ENCODE results near the gene SGK1. TPM values are rescaled to one million over a fixed set of nuclear protein-coding genes. Genes with fewer than 3 reads are reported as not detected.

Gene SGK1
- total and polyA plus RNA-seq, 10 of the 15 experiments (the other 5 are each of a cell fraction or from before 2014, with no cell fraction given): 0.62 to 5.1 (median 2.9) TPM

DNA sequence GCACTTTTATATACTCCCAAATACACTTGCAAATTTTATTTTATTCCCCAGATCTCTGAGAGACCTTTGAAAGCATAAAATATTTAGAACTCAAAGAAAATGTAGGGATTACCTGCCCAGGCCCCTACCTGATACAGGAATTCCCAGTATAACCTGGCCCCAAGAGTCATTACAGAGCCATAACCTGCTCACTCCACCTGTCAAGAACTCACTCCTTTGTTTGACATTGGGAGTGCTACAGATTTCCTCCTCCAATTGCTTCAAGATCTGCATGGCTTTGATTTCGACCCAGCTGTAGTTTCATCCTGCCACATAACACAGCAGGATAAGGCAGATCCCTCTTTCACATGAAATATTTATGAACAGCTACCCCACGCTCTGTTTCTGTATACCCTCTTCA, 169.3 kb downstream of the SGK1 start:
- ChIA-PET SMC1A (ENCODE audit: uncharacterized antibody, unreplicated experiment) (no interaction called here), CTCF (interaction anchor here (0.8 to 1.2 kb wide), 2 partner anchors 10 to 792 kb away, joined by 3 to 7 read pairs; no protein-coding TSS in a partner anchor), RAD21 (ENCODE audit: unreplicated experiment) (no interaction called here), POLR2A (no interaction called here)
- H3K4me3 ChIP-seq: no peak overlapping the region
- DNase-seq (ENCODE audit: low read depth, low spot score) (no peak), FAIRE-seq (no peak), ATAC-seq (no peak)
- no peak overlapping the region for H3K9ac ChIP-seq (ENCODE audit: control insufficient read depth, insufficient read depth, low read length)
- H3K36me3 ChIP-seq (ENCODE audit: control insufficient read depth in 2 of 2, insufficient read depth in 2 of 2, low read length in 1 of 2): no peaks in the 10 kb centered on the region
- TF ChIP-seq JUND (IDR thresholded peaks at IDR 0.05; ENCODE audit: low read depth, low read length): no peak
- TF ChIP-seq JUNB (IDR thresholded peaks at IDR 0.05): no peak
- no peak for TF ChIP-seq IKZF2 (IDR thresholded peaks at IDR 0.05)
- no peaks in the 10 kb centered on the region for H4K20me1 ChIP-seq (ENCODE audit: control insufficient read depth, insufficient read depth)
- 21% methylated on average over 2 of the region's 2 CpGs for WGBS (ENCODE audit: insufficient coverage, insufficient replicate concordance, low lambda C conversion rate, missing lambda C conversion rate)
- no peaks in the 10 kb centered on the region for H3K4me1 ChIP-seq (ENCODE audit: control insufficient read depth, insufficient read depth, low read length)
- no peak overlapping the region for H2AFZ ChIP-seq (ENCODE audit: control insufficient read depth, low read depth, low read length)
- H3K4me2 ChIP-seq (ENCODE audit: control insufficient read depth, insufficient read depth): no peak overlapping the region
- H3K79me2 ChIP-seq (ENCODE audit: control insufficient read depth, insufficient read depth, low read length): no peaks in the 10 kb centered on the region
- H3K27me3 ChIP-seq (replicated peaks in 1 of 2; ENCODE audit: control insufficient read depth in 2 of 2, insufficient read depth in 2 of 2, low read length in 1 of 2): peaks cover 1 to 3% of the 10 kb centered on the region in 2 experiments; a peak in 2 of 4 replicates
- intact Hi-C loops (cut with micrococcal nuclease; ENCODE audit: unreplicated experiment): no loop called here
- no peak overlapping the region for H3K27ac ChIP-seq (ENCODE audit: control insufficient read depth, insufficient read depth)
- in situ Hi-C loops (cut with MboI): no loop called here
- no peaks in the 10 kb centered on the region for H3K9me3 ChIP-seq (replicated peaks; ENCODE audit: control insufficient read depth, insufficient read depth, low read length)
- no TSS peak for BruUV-seq (replicated peaks)

DNA sequence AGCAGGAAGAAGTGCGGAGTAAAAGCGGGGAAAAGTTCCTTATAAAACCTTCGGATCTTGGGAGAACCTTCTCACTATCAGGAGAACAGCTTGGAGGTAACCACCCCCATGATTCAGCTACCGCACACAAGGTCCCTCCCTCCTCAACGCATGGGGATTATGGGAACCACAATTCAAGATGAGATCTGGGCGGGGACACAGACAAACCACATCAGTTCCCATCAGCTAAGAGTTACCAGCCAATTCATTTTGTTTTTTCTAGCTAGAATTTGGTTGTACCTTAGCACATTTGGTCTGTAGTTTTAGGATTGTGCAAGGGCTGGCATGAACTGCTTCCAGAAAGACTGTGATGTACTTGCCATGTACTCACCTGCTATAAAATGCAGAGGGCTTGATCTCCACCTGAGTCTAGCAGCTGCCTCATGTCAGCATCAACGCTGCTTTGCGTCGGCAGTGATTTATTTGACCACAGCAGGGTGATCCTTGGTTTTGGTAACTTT, 170.8 kb downstream of the SGK1 start:
- Histone ChIP-seq H3K79me2 (ENCODE audit: control insufficient read depth, insufficient read depth, low read length) (no peaks in the 10 kb centered on the region), H3K4me2 (ENCODE audit: control insufficient read depth, insufficient read depth) (no peak overlapping the region), H3K36me3 (ENCODE audit: control insufficient read depth in 2 of 2, insufficient read depth in 2 of 2, low read length in 1 of 2) (no peaks in the 10 kb centered on the region), H3K27me3 (replicated peaks in 1 of 2; ENCODE audit: control insufficient read depth in 2 of 2, insufficient read depth in 2 of 2, low read length in 1 of 2) (no peaks in the 10 kb centered on the region), H2AFZ (ENCODE audit: control insufficient read depth, low read depth, low read length) (no peak overlapping the region), H3K9me3 (replicated peaks; ENCODE audit: control insufficient read depth, insufficient read depth, low read length) (no peaks in the 10 kb centered on the region), H3K27ac (ENCODE audit: control insufficient read depth, insufficient read depth) (no peak overlapping the region), H4K20me1 (ENCODE audit: control insufficient read depth, insufficient read depth) (no peaks in the 10 kb centered on the region), H3K4me1 (ENCODE audit: control insufficient read depth, insufficient read depth, low read length) (no peaks in the 10 kb centered on the region), H3K4me3 (no peak overlapping the region), H3K9ac (ENCODE audit: control insufficient read depth, insufficient read depth, low read length) (no peak overlapping the region)
- DNase-seq (ENCODE audit: low read depth, low spot score) (no peak), FAIRE-seq (no peak), ATAC-seq (no peak)
- 80% methylated on average over 9 of the region's 9 CpGs for WGBS (ENCODE audit: insufficient coverage, insufficient replicate concordance, low lambda C conversion rate, missing lambda C conversion rate)
- SMC1A ChIA-PET (ENCODE audit: uncharacterized antibody, unreplicated experiment): no interaction called here
- BruUV-seq (replicated peaks): no TSS peak
- RAD21 ChIA-PET (ENCODE audit: unreplicated experiment): no interaction called here
- in situ Hi-C loops (cut with MboI) (no loop called here), intact Hi-C loops (cut with micrococcal nuclease; ENCODE audit: unreplicated experiment) (no loop called here)
- TF ChIP-seq, protein P1, sequence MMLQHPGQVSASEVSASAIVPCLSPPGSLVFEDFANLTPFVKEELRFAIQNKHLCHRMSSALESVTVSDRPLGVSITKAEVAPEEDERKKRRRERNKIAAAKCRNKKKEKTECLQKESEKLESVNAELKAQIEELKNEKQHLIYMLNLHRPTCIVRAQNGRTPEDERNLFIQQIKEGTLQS (IDR thresholded peaks at IDR 0.05; ENCODE audit: borderline replicate concordance, extremely low read depth, low read depth, low read length): no peak
- TF ChIP-seq RBBP5 (conservative IDR thresholded peaks at IDR 0.05) (no peak), NRF1 (conservative IDR thresholded peaks at IDR 0.05; ENCODE audit: low read depth, low read length) (no peak), POLR2AphosphoS2 (IDR thresholded peaks at IDR 0.05; ENCODE audit: low read depth, low read length) (no peak), CHD1 (IDR thresholded peaks at IDR 0.05; ENCODE audit: low read depth, low read length) (no peak), PML (IDR thresholded peaks at IDR 0.05; ENCODE audit: low read length) (no peak), CBFB (IDR thresholded peaks at IDR 0.05; ENCODE audit: low read depth) (no peak), CBX3 (IDR thresholded peaks at IDR 0.05; ENCODE audit: borderline replicate concordance, low read depth) (no peak), E2F8 (IDR thresholded peaks at IDR 0.05; ENCODE audit: low read depth, partially characterized antibody) (no peak), FOS (IDR thresholded peaks at IDR 0.05; ENCODE audit: borderline replicate concordance, extremely low read depth, insufficient read length) (no peak), PBX3 (IDR thresholded peaks at IDR 0.05; ENCODE audit: insufficient replicate concordance, low read depth, low read length) (no peak)
- CTCF ChIA-PET: no interaction called here
- POLR2A ChIA-PET: no interaction called here
